Aorta (tissue), 5 donors: ENCODE data around the gene FNIP1. TPM values are rescaled to one million over a fixed set of nuclear protein-coding genes. Genes with fewer than 3 reads are reported as not detected.
"Not testable (repeated sequence)": the region's sequence is repeated elsewhere in the genome, so short reads cannot be mapped to it uniquely, and the experiment has no call there.

Experiments used
- ATAC-seq: fragments of 200-7000 bp; cut with Tn5 transposase; one replicate; pipeline ENCODE4 v1.9.1; 2022; ENCODE audit warnings: moderate library complexity; ENCODE audit not compliant: low FRiP score
- DNase-seq, 2 donors: peaks; one replicate each; pipeline ENCODE4 v3.0.0-alpha.2; 2020
- H3K27ac ChIP-seq, 2 donors: one replicate each; pipeline ENCODE4 v1.5.1; 2013; ENCODE audit warnings: low read length in 2 of 2, mild to moderate bottlenecking in 2 of 2, moderate library complexity in 2 of 2, control low read depth in 1 of 2, inconsistent platforms in 1 of 2, low read depth in 1 of 2
- H3K27me3 ChIP-seq, 2 donors: one replicate each; pipeline ENCODE4 v1.6.1; 2013; ENCODE audit warnings: control low read depth in 1 of 2, low read length in 1 of 2, mild to moderate bottlenecking in 1 of 2, moderate library complexity in 1 of 2; ENCODE audit not compliant: insufficient read depth in 2 of 2, control insufficient read depth in 1 of 2
- H3K36me3 ChIP-seq, 2 donors: one replicate each; pipeline ENCODE4 v1.6.1; 2013; ENCODE audit warnings: control low read depth in 1 of 2, low read length in 1 of 2, mild to moderate bottlenecking in 1 of 2; ENCODE audit not compliant: insufficient read depth in 2 of 2, control insufficient read depth in 1 of 2
- H3K4me1 ChIP-seq, 2 donors: one replicate each; pipeline ENCODE4 v1.6.1; 2013; ENCODE audit warnings: low read length in 2 of 2, control low read depth in 1 of 2, mild to moderate bottlenecking in 1 of 2, moderate library complexity in 1 of 2; ENCODE audit not compliant: insufficient read depth in 2 of 2, control insufficient read depth in 1 of 2
- H3K4me3 ChIP-seq, 2 donors: one replicate each; pipeline ENCODE4 v1.5.1; 2013; ENCODE audit warnings: low read length in 2 of 2, control low read depth in 1 of 2, mild to moderate bottlenecking in 1 of 2
- H3K9me3 ChIP-seq: one replicate; pipeline ENCODE4 v1.6.1; 2013; ENCODE audit warnings: mild to moderate bottlenecking, low read length; ENCODE audit not compliant: control insufficient read depth
- WGBS, 2 donors: extraction: QIAGEN DNeasy Blood & Tissue Kit; methylation state at CpG; one replicate each; pipeline ENCODE4 v1.1.7; 2013; 5-methylcytosine and 5-hydroxymethylcytosine counted together
- intact Hi-C, 2 donors: fragments of 100-400 bp; cut with DNase I; formaldehyde crosslinking; loops; one replicate each; pipeline versions ENCODE4 v1.14.2 to v1.15.0; 2022
- polyA plus RNA-seq, 2 donors: library from polyadenylated mRNA; stranded (reverse); fragments of 200-250 nt; gene quantifications; one replicate each; pipeline ENCODE4 v1.2.3, GENCODE V29; 2013
- total RNA-seq, 2 donors: library from RNA; stranded (reverse); fragmentation: NEBNext Ultra II Directional; extraction: Animal tissue kit (Norgen Biotek cat#: 25700); gene quantifications; one replicate each; pipeline ENCODE4 v1.2.1, GENCODE V29; 2021
- donor health status: healthy with polysubstance abuse.
- donor health status: Bipolar disorder and iron deficiency.
- donor health status: DM: no; HTN: no; CAD: no.
- donor health status: DM: no; HTN: no; CAD: no.
- donor health status: DM: yes; HTN: yes; CAD: no.

The FNIP1 gene
- total and polyA plus RNA-seq, 4 donors, result 4.0 to 50.0 (median 24.6) TPM

DNA sequence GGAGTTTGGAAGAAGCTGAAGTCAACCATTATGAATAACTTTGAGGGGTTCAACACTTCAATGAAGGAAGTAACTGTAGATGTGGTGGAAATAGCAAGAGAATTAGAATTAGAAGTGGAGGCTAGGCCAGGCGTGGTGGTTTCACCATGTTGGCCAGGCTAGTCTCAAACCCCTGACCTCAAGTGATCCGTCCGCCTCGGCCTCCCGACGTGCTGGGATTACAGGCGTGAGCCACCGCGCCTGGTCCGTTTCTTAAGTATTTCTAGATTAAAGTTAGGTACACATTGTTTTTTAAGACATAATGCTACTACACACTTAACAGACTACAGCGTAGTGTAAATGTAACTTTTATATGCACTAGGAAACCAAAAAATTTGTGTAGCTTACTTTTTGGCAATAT is 14.1 kb downstream of the FNIP1 start:
- no peaks in the 10 kb centered on the region for H3K9me3 ChIP-seq
- H3K36me3 ChIP-seq, result no peaks in the 10 kb centered on the region
- ATAC-seq (no peak), DNase-seq (no peak)
- 97 to 99% methylated on average over 11 of the region's 11 CpGs for WGBS, 2 donors
- peaks cover 0 to 2% of the 10 kb centered on the region in 2 donors for H3K4me1 ChIP-seq
- intact Hi-C loops, result no loop called here
- no peaks in the 10 kb centered on the region for H3K27me3 ChIP-seq
- H3K4me3 ChIP-seq, result no peak overlapping the region
- no peak overlapping the region for H3K27ac ChIP-seq

DNA sequence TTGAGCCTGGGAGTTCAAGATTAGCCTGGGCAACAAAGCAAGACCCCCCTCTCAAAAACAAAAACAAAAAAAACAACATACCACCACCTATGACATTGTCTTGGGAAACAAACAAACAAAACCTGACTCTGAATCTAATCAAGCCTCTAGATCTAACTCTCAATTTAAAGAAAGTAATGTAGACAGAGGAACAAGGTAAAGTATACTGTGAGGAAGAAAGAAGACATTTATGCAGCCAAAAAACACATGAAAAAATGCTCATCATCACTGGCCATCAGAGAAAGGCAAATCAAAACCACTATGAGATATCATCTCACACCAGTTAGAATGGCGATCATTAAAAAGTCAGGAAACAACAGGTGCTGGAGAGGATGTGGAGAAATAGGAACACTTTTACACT is 18.7 kb downstream of the FNIP1 start:
- H3K27me3 ChIP-seq, H3K4me3 ChIP-seq, H3K4me1 ChIP-seq, H3K27ac ChIP-seq, intact Hi-C loops, H3K9me3 ChIP-seq, DNase-seq, H3K36me3 ChIP-seq, ATAC-seq: not testable (repeated sequence)
- no CpG with 5 or more reads among the region's 1 CpG for WGBS, 2 donors

DNA sequence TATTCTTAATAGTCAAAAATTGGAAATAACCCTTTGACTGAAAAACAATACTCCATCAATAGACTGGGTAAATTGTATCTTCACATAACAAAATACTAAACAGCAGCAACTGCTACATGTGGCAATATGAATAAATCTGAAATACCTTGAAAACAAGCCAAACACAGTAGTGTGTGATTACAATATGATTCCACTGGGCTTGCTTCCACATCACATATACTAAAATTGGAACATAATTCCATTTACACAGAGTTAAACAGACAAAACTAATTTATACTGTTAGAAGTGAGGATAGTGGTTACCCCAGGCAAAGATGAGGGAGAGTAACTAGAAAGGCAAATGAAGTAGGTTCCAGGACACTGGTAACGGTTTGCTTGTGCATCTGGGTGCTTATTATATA is 20.4 kb downstream of the FNIP1 start:
- peaks cover 1 to 11% of the 10 kb centered on the region in 2 donors for H3K4me1 ChIP-seq
- H3K27me3 ChIP-seq, result no peaks in the 10 kb centered on the region
- no peaks in the 10 kb centered on the region for H3K36me3 ChIP-seq
- ATAC-seq (no peak), DNase-seq (no peak)
- 64 to 71% methylated on average over 1 of the region's 1 CpG for WGBS, 2 donors
- no peak overlapping the region for H3K4me3 ChIP-seq
- H3K9me3 ChIP-seq, result no peaks in the 10 kb centered on the region
- intact Hi-C loops, result no loop called here
- no peak overlapping the region for H3K27ac ChIP-seq

DNA sequence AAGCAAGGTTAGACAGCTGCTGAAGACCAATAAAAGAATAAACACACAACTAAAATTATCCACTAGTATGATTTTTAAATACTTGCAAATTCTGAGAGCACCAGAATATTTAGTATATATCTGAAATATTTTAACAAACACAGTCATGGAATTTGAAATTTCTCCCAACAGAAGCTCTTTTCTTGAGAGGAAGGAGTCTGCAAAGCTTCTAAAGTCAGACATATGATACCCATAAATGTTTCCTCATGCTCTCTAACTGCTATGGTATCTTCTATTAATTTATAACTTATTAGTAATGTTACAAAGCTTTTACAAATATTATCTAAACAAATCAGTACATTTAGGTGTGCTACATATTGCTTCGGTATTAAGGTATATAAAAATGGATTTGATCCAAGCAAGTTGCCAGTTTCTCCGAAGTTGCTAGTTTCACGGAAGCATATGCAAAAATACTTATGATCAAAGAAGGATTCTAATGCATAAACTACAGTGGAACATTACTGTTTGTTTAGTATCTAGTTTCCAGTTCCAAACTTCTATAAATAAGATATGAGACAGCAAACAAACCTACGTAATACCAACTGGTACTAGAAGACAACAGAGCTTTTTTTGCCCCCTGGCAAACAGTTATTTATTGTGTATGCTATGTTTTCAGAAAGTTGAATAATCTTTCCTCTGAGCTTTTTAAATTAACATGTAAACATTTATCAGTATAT is 22.0 kb downstream of the FNIP1 start:
- peaks cover 1 to 13% of the 10 kb centered on the region in 2 donors for H3K4me1 ChIP-seq
- H3K9me3 ChIP-seq, result no peaks in the 10 kb centered on the region
- no peak for DNase-seq
- 63 to 66% methylated on average over 4 of the region's 4 CpGs for WGBS, 2 donors
- no peaks in the 10 kb centered on the region for H3K27me3 ChIP-seq
- intact Hi-C loops, result no loop called here
- no peak overlapping the region for H3K27ac ChIP-seq
- H3K4me3 ChIP-seq, result no peak overlapping the region
- H3K36me3 ChIP-seq, result no peaks in the 10 kb centered on the region
- no peak for ATAC-seq

DNA sequence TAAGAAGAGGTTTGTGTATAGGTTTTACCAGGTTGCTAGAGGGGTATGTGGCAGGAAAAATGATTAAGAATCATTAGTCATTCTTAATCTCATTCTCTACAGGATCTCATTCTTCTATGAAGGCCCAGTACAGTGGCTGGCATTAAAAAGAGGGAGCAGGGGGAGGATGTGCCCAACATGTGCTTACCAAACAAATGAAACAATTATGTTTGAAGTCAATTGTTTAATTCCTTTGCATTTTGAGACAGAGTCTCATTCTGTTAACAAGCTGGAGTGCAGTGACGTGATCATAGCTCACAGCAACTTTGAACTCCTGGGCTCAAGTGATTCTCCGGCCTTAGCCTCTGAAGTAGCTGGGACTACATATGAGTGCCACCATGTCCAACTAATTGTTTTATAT is 23.0 kb downstream of the FNIP1 start:
- intact Hi-C loops, result no loop called here
- Histone ChIP-seq H3K27me3 (no peaks in the 10 kb centered on the region), H3K27ac (no peak overlapping the region), H3K4me1 (peaks cover 3 to 18% of the 10 kb centered on the region in 2 donors), H3K36me3 (no peaks in the 10 kb centered on the region), H3K4me3 (no peak overlapping the region), H3K9me3 (no peaks in the 10 kb centered on the region)
- DNase-seq (no peak), ATAC-seq (no peak)
- 92 to 96% methylated on average over 2 of the region's 2 CpGs for WGBS, 2 donors

DNA sequence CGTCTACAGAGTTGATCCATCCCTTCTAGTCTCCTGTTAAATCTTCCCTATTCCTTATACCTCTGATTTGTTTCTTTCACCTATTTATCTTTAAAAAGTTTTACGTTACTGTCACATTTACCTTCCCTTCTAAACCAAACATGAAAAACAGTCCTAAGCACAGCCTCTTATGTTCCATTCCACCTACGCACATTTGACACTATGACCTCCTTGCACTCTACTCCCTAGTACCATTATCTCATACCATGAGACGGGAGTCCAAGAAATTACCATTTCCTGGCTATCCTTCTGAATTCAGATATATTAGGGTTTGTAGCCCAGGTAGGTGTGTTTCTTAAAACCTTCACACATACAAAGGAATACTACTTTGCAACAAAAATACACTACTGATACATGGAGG is 25.1 kb downstream of the FNIP1 start:
- H3K4me3 ChIP-seq, result no peak overlapping the region
- H3K27me3 ChIP-seq, result no peaks in the 10 kb centered on the region
- intact Hi-C loops, result no loop called here
- H3K4me1 ChIP-seq, result peaks cover 3 to 16% of the 10 kb centered on the region in 2 donors
- DNase-seq (no peak), ATAC-seq (no peak)
- H3K9me3 ChIP-seq, result no peaks in the 10 kb centered on the region
- 90% methylated on average over 4 of the region's 4 CpGs for WGBS, 2 donors
- no peaks in the 10 kb centered on the region for H3K36me3 ChIP-seq
- no peak overlapping the region for H3K27ac ChIP-seq

DNA sequence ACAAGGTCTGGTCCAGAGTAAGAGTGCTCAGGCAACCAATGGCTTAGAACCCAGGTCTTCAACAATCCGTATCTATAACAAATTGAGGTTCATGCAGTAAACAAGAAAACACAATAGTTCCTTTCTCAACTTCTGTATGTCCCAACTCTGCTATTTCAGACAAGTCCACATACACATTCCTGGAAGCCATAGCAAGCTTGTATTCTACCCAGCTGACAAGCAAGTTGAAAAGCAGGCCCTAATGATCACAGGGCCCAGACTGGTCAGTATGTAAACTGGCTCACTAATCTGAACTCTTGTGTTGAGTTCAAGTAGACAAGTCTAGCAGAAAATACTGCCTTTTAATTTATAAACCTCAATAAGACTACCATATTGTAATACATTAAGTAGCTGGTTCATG is 26.9 kb downstream of the FNIP1 start:
- H3K9me3 ChIP-seq, result no peaks in the 10 kb centered on the region
- no peaks in the 10 kb centered on the region for H3K27me3 ChIP-seq
- no peak overlapping the region for H3K4me3 ChIP-seq
- H3K27ac ChIP-seq, result no peak overlapping the region
- WGBS, 2 donors, result 82 to 83% methylated on average over 1 of the region's 1 CpG
- intact Hi-C loops, result no loop called here
- no peak for DNase-seq
- H3K4me1 ChIP-seq, result peaks cover 4 to 15% of the 10 kb centered on the region in 2 donors
- no peak for ATAC-seq
- no peaks in the 10 kb centered on the region for H3K36me3 ChIP-seq

DNA sequence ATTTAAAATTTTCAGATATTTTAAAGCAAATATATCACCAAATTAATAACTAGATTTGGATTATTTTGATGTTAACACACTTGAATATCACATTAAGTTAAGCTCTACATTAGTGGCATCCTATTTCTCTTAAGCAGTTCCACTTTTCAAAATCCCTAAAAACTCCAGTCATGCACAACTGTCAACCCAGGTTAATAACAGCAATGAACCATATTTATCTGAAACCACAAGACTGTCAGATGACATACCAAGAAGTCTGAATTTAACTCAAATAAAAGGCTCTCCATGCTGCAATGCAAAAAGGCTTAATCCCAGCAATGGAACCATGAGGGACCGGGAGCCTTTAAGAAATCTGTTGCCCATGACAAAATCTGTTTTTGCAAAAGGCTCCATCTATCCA is 27.5 kb downstream of the FNIP1 start:
- H3K27ac ChIP-seq, result no peak overlapping the region
- H3K4me1 ChIP-seq, result peaks cover 4 to 15% of the 10 kb centered on the region in 2 donors
- DNase-seq, result no peak
- H3K27me3 ChIP-seq, result no peaks in the 10 kb centered on the region
- intact Hi-C loops, result no loop called here
- H3K36me3 ChIP-seq, result no peaks in the 10 kb centered on the region
- 74 to 87% methylated on average over 1 of the region's 1 CpG for WGBS, 2 donors
- no peak for ATAC-seq
- no peaks in the 10 kb centered on the region for H3K9me3 ChIP-seq
- no peak overlapping the region for H3K4me3 ChIP-seq

DNA sequence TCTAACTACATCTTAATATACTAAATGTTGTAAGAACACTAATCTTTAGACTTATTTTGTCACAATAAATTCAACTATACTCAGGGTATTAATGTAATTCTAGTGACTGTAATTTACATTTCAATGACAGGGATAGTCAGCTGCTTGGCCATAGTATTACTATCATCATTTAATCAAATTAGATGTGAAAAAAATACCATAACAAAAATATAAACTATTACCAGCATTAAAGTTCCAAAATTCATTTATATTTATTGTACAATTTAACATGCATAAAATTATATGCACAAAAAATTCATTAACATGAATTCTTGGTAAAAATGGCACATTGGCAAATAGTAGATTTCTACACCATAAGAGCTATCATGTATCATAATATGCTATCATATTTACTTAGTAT is 28.9 kb downstream of the FNIP1 start:
- no peak overlapping the region for H3K4me3 ChIP-seq
- intact Hi-C loops, result no loop called here
- H3K27ac ChIP-seq, result no peak overlapping the region
- no peaks in the 10 kb centered on the region for H3K27me3 ChIP-seq
- DNase-seq (no peak), ATAC-seq (no peak)
- peaks cover 4 to 10% of the 10 kb centered on the region in 2 donors for H3K4me1 ChIP-seq
- no peaks in the 10 kb centered on the region for H3K36me3 ChIP-seq
- no peaks in the 10 kb centered on the region for H3K9me3 ChIP-seq
